Stimulated activated CD8-positive, alpha-beta memory T cell treated with anti-CD3 and anti-CD28 coated beads, Interleukin-12 subunit alpha, Interleukin-12 subunit beta, amount 100 ng/mL, for 4 hours (primary cell): ENCODE data around the gene NOL8.
A peak's percentile ranks its signal among the peaks of the same experiment; 100 is the strongest.

ENCODE experiments used
- DNase-seq: peaks from one replicate; pipeline ENCODE4 v3.0.0-alpha.2; 2020; ENCODE audit warnings: low read depth

Gene NOL8

DNA sequence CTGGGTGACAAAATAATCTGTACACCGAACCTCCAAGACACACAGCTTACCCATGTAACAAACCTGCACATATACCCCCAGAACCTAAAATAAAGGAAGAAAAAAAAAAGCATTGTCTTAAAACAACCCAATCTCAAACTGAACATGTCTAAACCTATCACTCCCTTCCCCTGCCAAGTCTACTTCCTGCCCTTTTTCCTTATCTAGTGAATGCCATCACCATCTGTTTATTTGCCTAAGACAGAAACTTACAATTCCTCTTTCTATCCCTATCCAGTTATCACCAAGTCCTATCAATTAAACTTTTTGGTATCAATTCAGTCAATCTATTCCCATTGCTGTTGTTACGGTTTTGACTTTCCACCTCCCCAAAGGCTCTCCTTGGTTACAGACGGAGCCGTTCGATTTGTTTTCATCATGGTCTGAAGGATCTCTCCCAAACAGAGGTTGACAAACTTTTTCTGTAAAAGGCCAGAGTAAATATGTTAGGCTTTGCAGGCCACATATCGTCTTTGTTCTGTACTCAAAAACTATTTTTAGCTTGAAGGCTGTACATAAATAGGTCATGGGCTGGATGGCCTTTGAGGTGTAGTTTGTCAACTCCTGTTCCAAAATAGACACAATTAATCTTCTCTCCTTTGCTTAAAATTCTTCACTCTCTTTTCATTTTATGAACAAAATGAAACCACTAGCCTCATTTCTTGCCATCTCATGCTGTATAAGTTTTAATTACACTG is 12.1 kb downstream of the NOL8 start:
- no peak for DNase-seq

DNA sequence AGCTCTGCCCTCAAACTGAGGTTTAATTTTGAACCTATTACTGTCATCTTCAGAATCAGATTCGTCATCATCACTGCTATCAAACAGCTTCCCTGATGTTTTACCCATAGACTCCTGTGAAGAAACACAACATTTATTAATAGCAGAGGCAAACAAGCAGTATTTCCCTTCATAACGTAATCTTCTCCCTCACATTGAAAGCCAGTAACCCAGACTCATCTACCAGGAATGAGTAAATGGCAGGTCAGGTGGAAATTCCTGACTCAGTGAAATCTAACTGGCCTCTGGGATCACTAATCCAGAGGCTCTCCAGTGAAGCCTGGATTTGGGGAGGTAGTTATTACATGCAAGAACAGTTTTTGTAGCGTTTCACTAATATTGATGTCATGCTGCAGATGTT is 14.6 kb downstream of the NOL8 start:
- DNase-seq = no peak

DNA sequence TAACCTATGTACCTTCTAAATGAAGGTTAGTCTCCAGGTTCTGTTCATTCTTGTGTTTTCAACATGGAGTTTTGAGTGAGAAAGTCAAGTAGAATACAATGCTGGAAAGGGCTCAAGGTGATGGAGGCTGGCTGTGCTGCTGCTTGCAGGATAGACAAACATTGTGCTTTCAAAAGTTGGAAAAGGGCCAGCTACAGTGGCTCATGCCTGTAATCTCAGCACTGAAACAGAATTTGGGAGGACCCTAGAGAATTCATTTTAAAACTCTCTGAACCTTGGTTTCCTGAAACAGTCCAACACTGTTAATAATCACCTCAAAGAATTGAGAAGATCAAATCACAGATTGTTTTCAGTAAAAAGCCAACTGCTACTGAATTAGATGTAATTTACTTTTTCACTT is 16.3 kb downstream of the NOL8 start:
- no peak for DNase-seq

DNA sequence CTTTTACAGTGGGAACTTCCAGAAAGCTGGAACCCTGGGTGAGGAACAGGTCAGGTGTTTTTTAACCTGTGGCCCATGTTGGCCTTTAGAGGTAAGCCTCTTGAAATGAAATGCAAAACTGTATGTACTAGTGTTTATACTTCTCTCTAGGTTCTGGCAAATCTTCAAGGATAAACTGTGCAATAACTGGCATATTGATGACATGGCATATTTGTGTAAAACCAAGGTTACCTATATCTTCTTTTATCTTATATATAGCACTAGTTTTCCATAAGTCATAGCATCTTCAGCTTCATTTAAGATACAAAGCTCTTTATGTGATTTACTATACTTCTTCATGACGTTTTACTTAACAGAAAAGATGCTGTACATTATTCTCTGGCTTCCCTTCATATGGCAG is 24.2 kb downstream of the NOL8 start:
- DNase-seq = no peak

DNA sequence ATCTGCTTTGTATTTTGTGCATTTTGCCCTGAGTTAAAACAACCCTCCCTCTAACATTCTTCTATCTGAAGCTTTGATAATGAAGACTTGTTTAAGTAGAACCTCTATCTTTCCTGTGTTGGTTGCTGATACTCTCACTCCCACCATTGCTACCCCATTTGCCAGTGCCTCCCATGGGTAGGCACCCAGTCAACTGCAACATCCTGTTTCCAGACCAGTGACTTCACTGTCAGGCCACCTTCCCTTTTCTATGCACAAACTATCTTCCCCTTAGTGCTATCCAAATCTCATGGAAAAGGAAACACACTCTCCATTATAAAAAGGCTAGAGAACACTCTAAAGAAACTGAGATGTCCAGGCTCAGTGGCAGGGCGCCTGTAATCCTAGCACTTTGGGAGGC is 26.0 kb downstream of the NOL8 start:
- DNase-seq = no peak

DNA sequence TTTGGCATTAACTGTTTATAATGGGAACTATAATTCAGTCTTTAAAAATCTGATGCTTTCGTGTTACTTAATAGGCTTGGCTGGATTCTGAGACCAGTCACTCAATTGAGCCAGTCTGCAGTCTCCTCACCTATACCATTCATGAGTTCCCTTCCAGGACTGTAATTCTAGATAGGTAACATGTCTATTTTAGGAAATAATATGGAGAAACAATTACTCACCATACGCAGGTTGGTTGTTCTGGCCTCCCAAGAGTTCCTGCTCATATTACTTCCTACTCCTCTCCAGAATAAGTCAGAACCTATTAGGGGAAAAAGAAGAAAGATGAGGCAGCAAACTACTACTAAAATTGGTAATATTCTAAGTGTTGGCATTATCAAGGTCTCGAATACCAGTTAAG is 27.1 kb downstream of the NOL8 start:
- DNase-seq = no peak

DNA sequence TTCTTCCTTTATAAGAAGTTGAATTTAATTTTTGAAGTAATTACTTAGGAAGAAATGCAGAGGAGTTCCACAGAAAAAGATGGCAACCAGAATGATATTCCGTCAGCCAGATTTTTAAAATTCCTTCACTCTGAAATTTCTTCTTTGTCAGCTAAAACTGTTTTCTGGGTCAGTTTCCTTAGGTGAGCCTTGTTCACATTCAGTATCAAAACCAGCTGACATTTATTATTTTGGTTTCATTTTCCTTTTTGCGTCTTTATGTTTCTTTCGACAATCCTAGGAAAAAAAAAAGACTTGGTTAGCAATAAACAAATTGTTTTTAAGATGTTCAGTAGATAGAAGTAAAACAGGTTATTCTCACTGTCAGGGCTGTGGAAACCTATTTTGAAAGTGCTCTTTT is 27.5 kb downstream of the NOL8 start:
- DNase-seq = no peak

DNA sequence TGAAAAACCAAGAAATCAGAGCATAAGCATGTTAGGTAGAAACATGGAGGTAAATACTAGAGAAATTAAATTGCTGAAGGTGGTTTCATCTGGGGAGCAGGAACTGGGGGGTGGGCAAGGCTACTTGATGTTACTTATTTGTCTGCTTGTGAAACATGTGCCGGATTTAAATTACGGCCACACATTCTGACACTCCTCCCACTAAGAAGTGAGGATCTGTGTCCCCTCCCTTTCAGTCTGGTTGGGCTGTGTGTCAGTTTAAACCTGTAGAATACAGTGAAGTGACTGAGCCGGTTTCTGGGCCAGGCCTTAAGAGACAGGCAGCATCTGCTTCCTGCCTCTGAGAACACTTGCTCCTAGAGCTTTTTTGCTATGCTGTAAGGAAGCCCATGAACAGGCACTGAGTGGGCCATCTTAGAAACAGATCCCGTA is 29.3 kb downstream of the NOL8 start:
- DNase-seq = no peak

DNA sequence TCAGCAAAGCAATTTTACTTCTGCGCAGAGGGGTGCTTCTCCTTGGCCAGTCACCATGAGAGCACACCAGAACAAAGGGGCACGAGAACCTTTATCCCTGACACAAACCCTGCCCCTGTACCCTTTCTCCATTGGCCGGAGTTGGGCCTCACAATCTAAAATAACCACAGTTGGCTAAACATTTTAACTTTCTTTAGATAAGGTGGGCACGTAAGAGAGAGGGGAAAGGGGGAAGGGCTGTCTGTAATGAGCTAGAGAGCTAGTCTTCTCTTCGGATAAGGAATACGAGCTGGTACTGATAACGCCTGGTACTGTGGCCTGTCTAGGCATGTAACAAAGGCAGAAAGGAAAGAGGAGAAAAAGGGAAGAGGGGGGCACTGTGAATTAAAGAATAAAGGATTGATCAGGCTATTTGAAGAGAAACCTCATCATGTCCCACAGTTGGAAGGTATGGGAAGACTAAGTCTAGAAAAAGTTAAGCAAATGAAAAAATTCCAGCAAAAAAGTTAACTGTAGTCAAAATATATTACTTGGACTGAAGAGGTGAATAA is 29.8 kb downstream of the NOL8 start:
- no peak for DNase-seq

DNA sequence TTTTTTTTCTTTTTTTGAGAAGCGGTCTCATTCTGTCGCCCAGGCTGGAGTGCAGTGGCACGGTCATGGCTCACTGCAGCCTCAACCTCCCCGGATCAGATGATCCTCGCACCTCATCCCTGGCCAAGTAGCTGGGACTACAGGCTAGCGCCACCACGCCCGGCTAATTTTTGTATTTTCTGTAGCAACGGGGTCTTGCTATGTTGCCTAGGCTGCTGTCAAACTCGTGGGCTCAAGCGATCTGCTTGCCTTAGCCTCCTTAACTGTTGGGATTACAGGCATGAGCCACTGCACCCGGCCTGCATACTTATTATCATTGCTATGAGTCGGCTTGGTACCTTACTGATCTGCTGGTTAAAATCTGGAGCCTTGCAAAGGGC is 30.9 kb downstream of the NOL8 start:
- no peak for DNase-seq

DNA sequence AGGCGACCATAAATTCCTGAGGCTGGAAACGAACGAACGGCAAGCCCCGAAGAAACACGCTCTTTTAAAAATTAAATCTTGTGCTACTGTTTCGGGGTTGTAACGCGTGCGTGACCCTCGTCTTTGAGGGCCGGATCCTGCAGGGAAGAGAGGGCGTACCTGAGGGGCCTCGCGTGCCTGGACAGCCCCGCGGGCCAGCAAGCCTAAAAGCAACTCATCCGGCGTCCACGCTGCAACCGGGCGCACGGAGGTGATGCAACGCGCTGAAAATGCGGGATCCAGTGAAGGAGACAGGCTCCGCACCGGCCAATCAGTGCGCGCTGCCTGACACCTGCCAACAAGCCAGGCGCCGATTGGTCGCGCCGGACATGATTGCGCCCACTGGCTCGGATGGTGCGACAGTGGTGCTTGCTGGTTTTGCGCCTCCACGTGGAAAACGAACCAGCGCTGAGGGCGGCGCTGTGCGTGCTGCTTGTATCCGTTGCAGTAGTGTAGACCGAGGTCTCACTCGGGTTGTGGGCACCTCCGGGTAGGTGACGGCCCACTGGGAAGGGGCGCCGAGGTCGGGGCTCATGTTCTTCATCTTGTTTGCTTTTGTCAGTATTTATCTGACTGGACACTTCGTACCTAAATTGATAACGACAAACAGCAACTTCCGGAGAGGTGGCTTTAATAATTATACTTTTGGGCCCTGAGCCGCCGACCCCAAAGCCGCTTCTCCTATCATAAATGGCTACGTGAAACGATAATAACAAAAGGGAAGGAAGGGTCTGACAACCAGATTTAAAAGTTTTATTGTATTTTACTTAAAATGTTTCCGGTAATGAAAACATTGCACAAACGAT is 31.5 kb downstream of the NOL8 start, which contains the start of gene IARS1:
Gene IARS1 (minus strand): TSS at position 246 of the 845 bp plus-strand sequence. CDS start 4,278 bp downstream, outside the sequence.
- DNase-seq = peak; percentile 100

DNA sequence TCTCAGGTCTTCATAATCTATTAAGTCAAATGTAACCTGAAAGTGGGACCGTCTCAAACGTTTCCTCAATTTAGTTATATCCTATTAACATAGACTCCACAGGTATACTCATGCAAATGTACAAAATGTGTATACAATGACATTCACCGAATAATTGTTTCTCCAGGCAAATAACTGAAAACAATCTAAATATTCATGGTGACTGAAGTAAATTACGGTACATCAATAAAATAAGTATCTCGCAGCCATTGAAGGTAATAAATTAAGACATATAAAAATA is 32.1 kb downstream of the NOL8 start:
- no peak for DNase-seq

DNA sequence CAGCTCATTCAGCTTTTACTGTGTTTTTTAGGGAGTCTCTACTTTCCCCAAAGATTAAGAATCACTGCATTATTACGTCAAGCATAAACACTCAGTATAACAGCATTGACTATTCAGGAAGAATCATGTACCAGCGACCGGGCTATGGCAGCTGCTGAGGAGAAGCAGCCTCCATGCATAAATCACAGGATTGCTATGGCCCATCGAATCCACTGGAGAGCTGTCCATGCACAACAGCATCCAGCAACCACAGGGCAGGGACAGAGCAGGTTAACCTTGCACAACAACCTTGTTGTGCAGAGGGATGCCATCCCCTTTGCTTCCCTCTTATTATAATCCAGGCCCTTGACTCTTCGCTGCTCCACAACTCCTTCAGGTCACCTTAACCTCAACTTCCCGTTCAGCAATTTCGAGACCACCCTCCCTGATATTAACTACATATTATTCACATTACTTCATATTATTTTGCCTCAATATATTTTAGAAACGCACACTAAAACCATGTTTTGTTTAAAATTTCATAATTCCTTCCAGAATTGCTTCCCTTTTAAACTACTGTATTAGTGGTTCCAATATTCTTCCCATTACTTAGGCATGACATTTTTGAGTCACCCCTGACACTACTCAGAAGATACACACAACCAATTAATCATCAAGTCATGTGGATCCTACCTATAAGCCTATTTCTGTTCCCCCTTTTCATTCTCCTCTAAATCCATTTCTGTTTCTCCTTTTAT is 32.6 kb downstream of the NOL8 start:
- no peak for DNase-seq

DNA sequence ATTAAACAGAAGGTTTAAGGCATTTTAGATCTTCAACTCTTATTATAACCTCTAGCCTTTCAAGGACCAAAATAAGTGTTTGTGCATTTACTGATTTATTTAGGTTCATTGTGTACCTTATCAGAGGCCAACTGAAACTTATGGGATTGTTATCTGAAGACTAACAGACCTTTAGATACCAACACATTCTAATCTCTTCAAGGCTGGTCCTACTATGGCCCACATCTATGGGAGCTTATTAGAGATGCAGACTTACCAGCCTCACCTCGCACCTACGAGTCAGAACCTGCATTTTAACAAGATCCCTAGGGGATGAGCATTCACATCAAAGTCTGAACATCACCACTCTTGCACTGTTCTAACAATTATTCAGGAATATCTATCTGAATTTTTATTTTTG is 33.6 kb downstream of the NOL8 start:
- DNase-seq = no peak

DNA sequence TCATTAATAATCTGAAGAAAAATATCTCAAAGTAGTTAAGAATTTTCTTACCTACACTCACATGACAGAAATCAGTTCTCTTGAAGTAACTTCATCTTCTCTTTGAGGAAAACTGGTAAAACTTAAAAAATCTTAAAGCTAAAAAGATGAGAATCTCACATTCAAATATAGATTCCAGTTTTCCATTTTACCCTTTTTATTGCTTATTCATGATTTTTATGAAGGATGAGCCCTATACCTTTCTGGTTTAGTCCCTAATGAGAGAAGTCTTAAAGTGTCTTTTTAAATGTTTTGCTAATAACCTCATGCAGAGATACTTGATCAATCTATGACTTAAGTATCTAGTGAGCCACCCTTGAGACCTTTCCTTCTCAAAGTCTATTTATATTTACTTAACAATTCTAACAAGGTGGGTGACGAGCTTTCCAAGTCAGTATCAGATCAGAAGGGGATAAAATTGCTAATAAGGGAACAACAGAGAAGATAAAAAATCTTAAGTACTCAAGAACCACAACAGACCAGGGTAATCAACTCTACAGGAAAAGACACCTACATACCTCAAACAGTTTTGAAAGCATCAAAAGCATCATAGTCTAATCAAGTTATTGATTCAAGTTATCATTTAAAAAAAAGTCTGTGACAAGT is 34.2 kb downstream of the NOL8 start:
- no peak for DNase-seq

DNA sequence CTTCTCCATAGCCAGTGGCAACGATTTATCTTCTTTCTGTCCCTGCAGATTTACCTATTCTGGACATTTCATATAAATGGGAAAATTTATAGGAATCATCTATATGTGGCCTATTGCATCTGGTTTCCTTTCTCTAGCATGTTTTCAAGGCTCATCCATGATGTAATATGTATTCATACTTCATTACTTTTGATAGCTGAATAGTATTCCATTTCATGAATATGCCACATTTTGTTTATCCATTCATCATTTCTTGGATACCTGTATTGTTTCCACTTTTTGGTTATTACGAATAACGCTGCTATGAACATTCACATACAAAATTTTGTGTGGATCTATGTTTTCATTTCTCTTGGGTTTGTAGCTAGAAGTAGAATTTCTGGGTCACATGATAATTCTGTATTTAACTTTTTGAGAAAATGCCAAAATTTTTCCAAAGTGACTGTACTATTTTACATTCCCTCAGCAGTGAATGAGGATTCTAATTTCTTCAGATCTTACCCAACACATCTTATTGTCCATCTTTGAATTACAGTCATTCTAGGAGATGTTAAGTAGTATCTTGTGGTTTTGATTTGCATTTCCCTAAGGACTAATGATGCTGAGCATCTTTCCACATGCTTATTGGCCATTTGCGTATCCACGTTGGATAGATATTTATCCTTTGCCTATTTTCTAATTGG is 35.3 kb downstream of the NOL8 start:
- DNase-seq = no peak

DNA sequence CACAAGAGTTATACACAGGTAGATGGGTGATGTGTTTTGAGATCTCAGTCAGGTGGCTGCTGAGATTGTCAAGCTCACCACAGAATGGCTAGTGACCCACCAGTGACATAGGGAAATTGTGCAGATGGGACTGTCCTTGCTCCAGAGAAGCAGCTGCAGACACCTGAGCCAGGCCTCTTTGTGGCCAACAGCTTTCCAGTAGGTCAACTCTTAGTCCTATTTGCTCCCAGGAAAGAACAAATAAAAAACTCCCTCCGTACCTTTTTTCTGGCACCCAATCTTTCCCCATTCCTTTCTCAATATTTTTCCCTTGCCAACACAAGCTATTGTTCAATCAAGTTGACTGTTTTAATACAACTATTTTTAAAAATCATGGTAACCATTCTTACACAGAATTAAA is 45.8 kb downstream of the NOL8 start:
- no peak for DNase-seq

DNA sequence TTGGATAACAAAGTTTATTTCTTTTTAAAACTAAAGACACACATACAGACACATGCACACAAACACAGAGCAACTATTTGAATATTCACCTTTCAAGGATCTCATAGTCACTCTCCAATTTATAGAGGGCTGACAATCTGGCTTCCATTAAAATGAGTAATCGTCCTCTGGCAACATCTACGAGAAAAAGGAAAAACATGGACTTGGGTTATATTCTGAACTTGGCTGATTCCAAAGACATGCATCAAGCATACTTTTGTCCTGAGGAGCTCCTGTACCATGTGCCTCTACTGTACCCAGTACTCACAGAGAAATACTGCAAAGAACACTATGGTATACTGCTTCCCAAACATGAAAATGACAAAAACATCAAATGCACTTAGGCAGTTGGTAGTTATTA is 47.0 kb downstream of the NOL8 start:
- no peak for DNase-seq

DNA sequence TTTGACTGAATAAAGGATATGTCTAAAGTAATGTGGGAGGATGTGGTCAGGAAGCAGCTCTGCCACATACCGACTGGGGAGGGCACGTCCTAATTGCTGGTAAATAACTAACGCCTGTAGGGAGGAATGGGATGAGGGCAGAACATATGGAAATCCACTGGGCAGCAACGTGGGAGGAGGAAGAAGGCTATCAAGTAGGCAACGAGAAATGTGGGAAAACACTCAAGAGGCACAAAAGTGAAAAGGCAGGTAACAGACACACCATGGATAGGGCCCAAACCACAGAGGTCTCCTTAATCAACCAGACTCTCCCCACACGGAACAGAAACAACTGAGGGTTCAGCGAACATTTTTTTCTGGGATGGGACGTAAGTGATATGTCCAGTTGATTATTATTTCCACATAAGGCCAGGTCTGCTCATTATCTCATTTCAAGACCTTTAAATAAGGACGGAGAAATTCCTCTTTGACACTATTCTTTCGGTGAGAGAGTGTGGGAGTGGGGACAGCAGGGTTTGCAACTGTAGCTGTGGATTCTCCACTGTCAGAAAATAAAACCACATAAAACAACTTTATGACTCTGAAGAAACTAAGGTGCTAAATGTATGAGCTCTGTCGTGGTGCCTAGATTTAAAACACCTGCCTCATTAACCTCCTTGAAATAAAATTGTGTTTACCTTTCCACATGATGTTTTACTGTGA is 48.7 kb downstream of the NOL8 start:
- no peak for DNase-seq

DNA sequence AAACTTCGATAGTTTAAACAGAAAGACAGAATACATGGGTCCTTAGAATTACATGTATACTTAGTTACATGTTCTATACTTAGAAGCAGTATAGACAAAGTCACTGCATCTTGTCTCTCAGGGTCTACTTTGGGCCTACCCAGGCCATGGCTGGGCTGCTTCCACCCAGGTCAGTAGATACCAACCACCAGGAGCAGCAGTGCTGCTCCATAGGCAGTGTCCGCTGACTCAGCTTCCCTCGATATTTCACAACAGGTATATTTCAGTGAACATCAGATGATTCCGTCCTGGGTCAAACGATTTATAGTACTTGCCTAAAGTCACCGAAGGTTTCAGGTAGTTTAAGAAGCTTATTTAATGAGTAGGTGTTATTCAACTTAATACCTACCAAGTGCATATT is 49.6 kb downstream of the NOL8 start:
- DNase-seq = no peak

DNA sequence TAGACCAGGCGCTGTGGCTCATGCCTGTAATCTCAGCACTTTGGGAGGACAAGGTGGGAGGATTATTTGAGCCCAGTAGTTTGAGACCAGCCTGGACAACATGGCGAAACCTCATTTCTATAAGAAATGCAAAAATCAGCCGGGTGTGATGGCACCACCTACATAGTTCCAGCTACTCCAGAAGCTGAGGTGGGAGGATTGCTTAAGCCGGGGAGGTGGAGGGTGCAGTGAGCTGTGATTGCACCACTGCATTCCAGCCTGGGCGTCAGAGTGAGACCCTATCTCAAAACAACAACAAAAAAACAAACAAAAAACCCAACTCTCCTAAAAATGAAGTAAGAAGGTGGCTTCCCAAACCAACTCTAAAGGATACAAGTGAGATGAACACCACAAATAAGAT is 54.6 kb downstream of the NOL8 start:
- DNase-seq = no peak
